Thyroid gland (tissue), 4 donors: ENCODE data around the gene PSMA8. TPM values are rescaled to one million over a fixed set of nuclear protein-coding genes. Genes with fewer than 3 reads are reported as not detected.
"Not testable (repeated sequence)": the region's sequence is repeated elsewhere in the genome, so short reads cannot be mapped to it uniquely, and the experiment has no call there.

Experiments
- DNase-seq, 2 donors: peaks; one replicate each; pipeline ENCODE4 v3.0.0-alpha.2; 2019
- H3K27ac ChIP-seq, 3 donors: fragments of 200-600 bp; sonication (generic); 1 replicate in 2 of 3; 2 replicates in 1 of 3; pipeline ENCODE4 v1.5.1; 2016 to 2019; ENCODE audit warnings: mild to moderate bottlenecking in 1 of 3, moderate library complexity in 1 of 3
- H3K27me3 ChIP-seq: fragments of 200-600 bp; sonication (generic); one replicate; pipeline ENCODE4 v1.5.1; 2019
- H3K36me3 ChIP-seq, 2 donors: fragments of 200-600 bp; sonication (generic); one replicate each; pipeline ENCODE4 v1.5.1; 2016 to 2019
- H3K4me1 ChIP-seq, 2 donors: fragments of 200-600 bp; sonication (generic); one replicate each; pipeline ENCODE4 v1.5.1; 2017 to 2019
- H3K4me3 ChIP-seq, 3 donors: fragments of 200-600 bp; sonication (generic); replicated peaks in 1 of 3; 1 replicate in 2 of 3; 2 replicates in 1 of 3; pipeline ENCODE4 v1.5.1; 2016; ENCODE audit warnings: mild to moderate bottlenecking in 1 of 3
- H3K9me3 ChIP-seq: fragments of 200-600 bp; sonication (generic); one replicate; pipeline ENCODE4 v1.5.1; 2017
- CTCF ChIP-seq, 6 experiments: fragments of 200-600 bp in 3 of 6; fragments of 450-650 bp in 3 of 6; sonication (generic) in 3 of 6; IDR thresholded peaks; one replicate each; pipeline ENCODE4 v1.5.1; 2016 to 2019; ENCODE audit warnings: antibody characterized with exemption in 6 of 6, mild to moderate bottlenecking in 2 of 6, inconsistent platforms in 1 of 6, moderate library complexity in 1 of 6
- POLR2A ChIP-seq, 2 donors: fragments of 450-650 bp; IDR thresholded peaks; one replicate each; pipeline ENCODE4 v1.6.1; 2017; ENCODE audit warnings: antibody characterized with exemption in 2 of 2, mild to moderate bottlenecking in 2 of 2, moderate library complexity in 1 of 2
- WGBS, 2 donors: methylation state at CpG; one replicate each; pipeline ENCODE4 v1.1.5; 2017; 5-methylcytosine and 5-hydroxymethylcytosine counted together
- intact Hi-C: fragments of 100-400 bp; cut with DNase I; formaldehyde crosslinking; loops from one replicate; pipeline ENCODE4 v1.15.1; 2023
- total RNA-seq, 4 donors: library from RNA; depleted of rRNA; stranded (reverse); fragments of >200 nt; gene quantifications; one replicate each; pipeline ENCODE4 v1.2.3, GENCODE V29; 2016

Gene PSMA8
- total RNA-seq, 4 donors from 2014 or later: 0.40 TPM; not detected in 3

DNA sequence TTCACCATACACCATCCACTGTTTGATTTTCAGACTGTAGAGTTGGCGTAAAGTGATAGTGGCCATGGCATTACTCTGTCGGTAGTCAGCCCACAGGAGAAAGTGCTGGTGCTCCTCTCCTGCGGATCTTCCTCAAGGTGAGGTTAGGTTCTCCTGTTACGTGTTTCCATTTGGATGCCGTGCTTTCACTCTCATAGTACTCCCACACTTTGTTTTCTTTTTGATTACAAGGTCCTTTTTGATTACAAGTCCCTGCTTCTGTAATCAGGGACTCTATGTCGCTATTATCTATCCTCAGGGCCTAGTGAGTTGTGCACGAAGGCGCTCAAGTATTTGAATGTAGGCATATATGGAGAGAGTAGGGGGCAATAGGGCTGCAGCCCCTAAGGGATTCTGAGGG, 96.8 kb downstream of the PSMA8 start:
- Histone ChIP-seq H3K36me3 (no peaks in the 10 kb centered on the region), H3K27ac (no peak overlapping the region), H3K4me3 (no peak overlapping the region), H3K4me1 (peaks cover 7% of the 10 kb centered on the region in 2 donors), H3K9me3 (no peaks in the 10 kb centered on the region), H3K27me3 (no peaks in the 10 kb centered on the region)
- intact Hi-C loops: no loop called here
- no peak for DNase-seq
- TF ChIP-seq CTCF (IDR thresholded peaks at IDR 0.05): no peak
- no peak for TF ChIP-seq POLR2A (IDR thresholded peaks at IDR 0.05)
- WGBS, 2 donors: 87 to 99% methylated on average over 8 of the region's 8 CpGs

- intact Hi-C loops: no loop called here
- WGBS, 2 donors: 60 to 73% methylated on average over 5 of the region's 5 CpGs
- Histone ChIP-seq H3K4me3 (no peak overlapping the region), H3K9me3 (no peaks in the 10 kb centered on the region), H3K36me3 (no peaks in the 10 kb centered on the region), H3K27ac (no peak overlapping the region), H3K4me1 (no peaks in the 10 kb centered on the region), H3K27me3 (no peaks in the 10 kb centered on the region)
- TF ChIP-seq CTCF (IDR thresholded peaks at IDR 0.05) (no peak), POLR2A (IDR thresholded peaks at IDR 0.05) (no peak)
- DNase-seq: no peak
These were observed 99.5 kb downstream of the PSMA8 start for GRCh38 chr18:26233208-26233607.

DNA sequence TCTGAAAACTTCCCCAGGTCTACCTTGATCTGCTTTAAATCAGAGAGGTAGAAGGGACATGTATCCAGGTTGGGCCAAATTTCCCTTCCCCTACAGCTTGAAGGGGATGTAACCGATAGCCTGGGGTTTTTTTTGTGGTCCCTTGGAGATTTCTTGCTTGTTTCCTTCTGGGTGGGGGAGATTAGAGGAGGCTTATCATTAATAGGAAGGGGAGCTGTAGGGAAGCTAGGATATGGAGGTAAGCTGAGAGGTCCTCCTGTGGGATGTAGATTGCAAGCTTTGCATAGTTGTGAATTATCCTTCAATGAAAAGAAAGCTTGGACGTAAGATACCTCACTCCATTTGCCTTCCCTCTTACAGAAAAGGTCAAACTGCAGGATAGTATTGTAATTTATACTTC, 103.7 kb downstream of the PSMA8 start:
- H3K9me3 ChIP-seq, H3K27ac ChIP-seq, H3K36me3 ChIP-seq, intact Hi-C loops, H3K4me3 ChIP-seq, DNase-seq, H3K4me1 ChIP-seq, H3K27me3 ChIP-seq: not testable (repeated sequence)
- 91 to 98% methylated on average over 2 of the region's 2 CpGs for WGBS, 2 donors

GRCh38 chr18:26238718-26239117, 105.0 kb downstream of the PSMA8 start:
- H3K27me3 ChIP-seq, H3K27ac ChIP-seq, DNase-seq, intact Hi-C loops, H3K9me3 ChIP-seq, H3K36me3 ChIP-seq, H3K4me1 ChIP-seq, H3K4me3 ChIP-seq: not testable (repeated sequence)
- WGBS, 2 donors: 91 to 98% methylated on average over 4 of the region's 4 CpGs

DNA sequence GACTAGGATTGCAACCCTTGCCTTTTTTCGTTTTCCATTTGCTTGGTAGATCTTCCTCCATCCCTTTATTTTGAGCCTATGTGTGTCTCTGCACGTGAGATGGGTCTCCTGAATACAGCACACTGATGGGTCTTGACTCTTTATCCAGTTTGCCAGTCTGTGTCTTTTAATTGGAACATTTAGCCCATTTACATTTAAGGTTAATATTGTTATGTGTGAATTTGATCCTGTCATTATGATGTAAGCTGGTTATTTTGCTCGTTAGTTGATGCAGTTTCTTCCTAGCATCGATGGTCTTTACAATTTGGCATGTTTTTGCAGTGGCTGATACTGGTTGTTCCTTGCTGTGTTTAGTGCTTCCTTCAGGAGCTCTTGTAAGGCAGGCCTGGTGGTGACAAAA, 108.7 kb downstream of the PSMA8 start:
- intact Hi-C loops, H3K27ac ChIP-seq, H3K4me3 ChIP-seq, H3K36me3 ChIP-seq, DNase-seq, H3K27me3 ChIP-seq, H3K9me3 ChIP-seq, H3K4me1 ChIP-seq: not testable (repeated sequence)
- WGBS, 2 donors: 94 to 95% methylated on average over 4 of the region's 4 CpGs

Other genes starting within 250 kb of the PSMA8 start
- 100 to 1,000 TPM; 125 to 188 (median 151) TPM for gene SS18, start 43.3 kb upstream of the PSMA8 start, total RNA-seq
- gene TAF4B, start 92.6 kb downstream of the PSMA8 start, total RNA-seq: 10 to 100 TPM in 2 of 4 donors, 1 to 10 TPM in 2; 8.7 to 12.7 (median 9.8) TPM